DOHH2 (cell line): Measurements from ENCODE around the gene FASTK.

Source experiments
- H3F3A ChIP-seq: fragments of 200-600 bp; sonication (generic), shearing (Covaris generic); 2 replicates; pipeline ENCODE4 v1.6.0; 2016; ENCODE audit warnings: antibody characterized with exemption, mild to moderate bottlenecking; ENCODE audit not compliant: control insufficient read depth, insufficient read depth
- H3K27ac ChIP-seq: fragments of 200-600 bp; sonication (generic); 2 replicates; pipeline ENCODE4 v1.5.1; 2014; ENCODE audit warnings: low read depth, mild to moderate bottlenecking, low read length, moderate library complexity
- H3K27me3 ChIP-seq: fragments of 200-600 bp; sonication (generic); 2 replicates; pipeline ENCODE4 v1.6.1; 2014; ENCODE audit warnings: mild to moderate bottlenecking, low read length, mixed read lengths; ENCODE audit not compliant: control insufficient read depth
- H3K36me3 ChIP-seq: fragments of 200-600 bp; sonication (generic); 2 replicates; pipeline ENCODE4 v1.6.1; 2014; ENCODE audit warnings: mild to moderate bottlenecking, low read length, moderate library complexity, mixed read lengths; ENCODE audit not compliant: control insufficient read depth
- H3K4me1 ChIP-seq: fragments of 200-600 bp; sonication (generic); 2 replicates; pipeline ENCODE4 v1.6.1; 2014; ENCODE audit warnings: mild to moderate bottlenecking, low read length, mixed read lengths; ENCODE audit not compliant: control insufficient read depth
- H3K4me2 ChIP-seq: fragments of 200-600 bp; sonication (generic); 2 replicates; pipeline ENCODE4 v1.6.0; 2014; ENCODE audit warnings: mild to moderate bottlenecking, low read length, moderate library complexity
- H3K4me3 ChIP-seq: fragments of 200-600 bp; sonication (generic); 2 replicates; pipeline ENCODE4 v1.5.1; 2014; ENCODE audit warnings: mild to moderate bottlenecking, low read length, mixed read lengths
- H3K79me2 ChIP-seq: fragments of 200-600 bp; sonication (generic); 2 replicates; pipeline ENCODE4 v1.6.1; 2014; ENCODE audit warnings: mild to moderate bottlenecking, low read length, mixed read lengths; ENCODE audit not compliant: control insufficient read depth
- H3K9me2 ChIP-seq: fragments of 200-600 bp; sonication (generic); replicated peaks from 2 replicates; pipeline ENCODE4 v1.6.1; 2014; ENCODE audit warnings: mild to moderate bottlenecking, low read length, mixed read lengths; ENCODE audit not compliant: control insufficient read depth
- H3K9me3 ChIP-seq: fragments of 200-600 bp; sonication (generic); 2 replicates; pipeline ENCODE4 v1.6.1; 2014; ENCODE audit warnings: antibody characterized with exemption, low read length, mixed read lengths; ENCODE audit not compliant: control insufficient read depth, insufficient read depth
- H4K20me1 ChIP-seq: fragments of 200-600 bp; sonication (generic); 2 replicates; pipeline ENCODE4 v1.6.0; 2014; ENCODE audit warnings: low read depth, mild to moderate bottlenecking, antibody characterized with exemption, low read length, moderate library complexity; ENCODE audit not compliant: control insufficient read depth, insufficient read depth
- CTCF ChIP-seq: fragments of 200-600 bp; sonication (generic); IDR thresholded peaks from one replicate; pipeline ENCODE4 v1.5.1; 2014; ENCODE audit warnings: antibody characterized with exemption, mild to moderate bottlenecking, low read depth, low read length; ENCODE audit not compliant: poor library complexity, severe bottlenecking
- EZH2phosphoT487 ChIP-seq: fragments of 200-600 bp; sonication (generic); IDR thresholded peaks from 2 replicates; pipeline ENCODE4 v1.6.1; 2017; ENCODE audit warnings: borderline replicate concordance, mild to moderate bottlenecking, antibody characterized with exemption, low read length, moderate library complexity, mixed read lengths

The FASTK gene

DNA sequence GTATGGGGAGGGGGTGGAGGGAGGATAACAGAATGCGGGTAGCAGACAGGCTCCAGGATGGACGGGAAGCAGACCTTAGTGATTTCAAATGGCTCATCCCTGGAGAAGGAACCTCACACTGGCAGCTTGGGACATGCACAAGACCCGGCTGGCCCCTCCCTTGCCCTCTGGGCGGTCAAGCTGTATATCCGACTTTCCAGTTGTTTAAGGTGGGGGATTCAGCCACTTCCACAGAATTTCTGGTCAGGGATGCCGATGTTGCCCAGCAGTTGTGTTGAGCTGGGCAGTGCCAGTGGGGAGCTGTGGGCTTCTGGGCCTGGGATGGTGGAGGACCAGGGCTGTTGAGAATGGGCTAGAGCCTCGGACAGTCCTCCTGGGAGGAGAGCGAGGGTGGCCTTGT is 48.1 kb upstream of the FASTK start:
- H3K36me3 ChIP-seq: no peaks in the 10 kb centered on the region
- H3K79me2 ChIP-seq: no peaks in the 10 kb centered on the region
- TF ChIP-seq CTCF: no peak
- TF ChIP-seq EZH2phosphoT487: no peak

GRCh38 chr7:151128144-151128543 is 47.5 kb upstream of the FASTK start:
- no peaks in the 10 kb centered on the region for H3K27me3 ChIP-seq

More for the DNA sequence above, 48.1 kb upstream of the FASTK start:
- Histone ChIP-seq H3F3A (no peaks in the 10 kb centered on the region), H4K20me1 (no peaks in the 10 kb centered on the region; the same call in 1 of the 2 replicates), H3K4me1 (no peaks in the 10 kb centered on the region), H3K9me3 (no peaks in the 10 kb centered on the region), H3K4me3 (no peak overlapping the region), H3K27me3 (no peaks in the 10 kb centered on the region), H3K9me2 (no peaks in the 10 kb centered on the region), H3K4me2 (no peak overlapping the region), H3K27ac (no peak overlapping the region)

GRCh38 chr7:151126491-151127137 is 46.0 kb upstream of the FASTK start:
- Histone ChIP-seq H3K9me3 (no peaks in the 10 kb centered on the region), H4K20me1 (no peaks in the 10 kb centered on the region; the same call in 1 of the 2 replicates), H3K36me3 (no peaks in the 10 kb centered on the region), H3K4me3 (no peak overlapping the region), H3K27me3 (no peaks in the 10 kb centered on the region), H3K4me1 (no peaks in the 10 kb centered on the region), H3K79me2 (no peaks in the 10 kb centered on the region), H3F3A (no peaks in the 10 kb centered on the region), H3K9me2 (no peaks in the 10 kb centered on the region), H3K4me2 (no peak overlapping the region), H3K27ac (no peak overlapping the region)
- TF ChIP-seq EZH2phosphoT487 (no peak), CTCF (no peak)

More at GRCh38 chr7:151128144-151128543, 47.5 kb upstream of the FASTK start:
- Histone ChIP-seq H3K79me2 (no peaks in the 10 kb centered on the region), H3F3A (no peaks in the 10 kb centered on the region), H4K20me1 (no peaks in the 10 kb centered on the region; the same call in 1 of the 2 replicates), H3K36me3 (no peaks in the 10 kb centered on the region), H3K4me1 (no peaks in the 10 kb centered on the region), H3K9me3 (no peaks in the 10 kb centered on the region), H3K4me2 (no peak overlapping the region), H3K9me2 (no peaks in the 10 kb centered on the region), H3K4me3 (no peak overlapping the region), H3K27ac (no peak overlapping the region)
- no peak for TF ChIP-seq CTCF
- TF ChIP-seq EZH2phosphoT487: no peak
